Subcutaneous abdominal adipose tissue (tissue), 5 donors: ENCODE data around the gene KIDINS220.

Experiments
- H3K27ac ChIP-seq: one replicate; pipeline ENCODE4 v1.7.0; 2013; ENCODE audit warnings: low read depth, mild to moderate bottlenecking, inconsistent platforms, low read length, moderate library complexity
- H3K27me3 ChIP-seq, 5 donors: one replicate each; pipeline ENCODE4 v1.7.0; 2013; ENCODE audit warnings: low read length in 5 of 5, inconsistent platforms in 1 of 5; ENCODE audit not compliant: control insufficient read depth in 5 of 5, insufficient read depth in 4 of 5
- H3K36me3 ChIP-seq, 5 donors: one replicate each; pipeline ENCODE4 v1.7.0; 2013; ENCODE audit warnings: low read length in 5 of 5; ENCODE audit not compliant: control insufficient read depth in 5 of 5, insufficient read depth in 5 of 5
- H3K4me1 ChIP-seq, 5 donors: one replicate each; pipeline ENCODE4 v1.7.0; 2013; ENCODE audit warnings: low read length in 5 of 5, mild to moderate bottlenecking in 3 of 5, moderate library complexity in 1 of 5; ENCODE audit not compliant: control insufficient read depth in 5 of 5, insufficient read depth in 5 of 5
- H3K4me3 ChIP-seq, 5 donors: one replicate each; pipeline ENCODE4 v1.7.0; 2013; ENCODE audit warnings: low read length in 5 of 5, low read depth in 1 of 5
- H3K9ac ChIP-seq, 5 donors: one replicate each; pipeline ENCODE4 v1.7.0; 2013; ENCODE audit warnings: low read length in 5 of 5, mild to moderate bottlenecking in 4 of 5, moderate library complexity in 3 of 5
- H3K9me3 ChIP-seq, 5 donors: one replicate each; pipeline ENCODE4 v1.7.0; 2013; ENCODE audit warnings: low read length in 5 of 5; ENCODE audit not compliant: control insufficient read depth in 5 of 5
- donor health status: healthy.
- donor health status: healthy.
- donor health status: healthy.
- donor health status: healthy.
- donor health status: healthy.

Gene KIDINS220

GRCh38 chr2:8870441-8870840 lies 33.0 kb upstream of the KIDINS220 start:
- H3K9ac ChIP-seq: no peak overlapping the region
- no peaks in the 10 kb centered on the region for H3K27me3 ChIP-seq
- no peaks in the 10 kb centered on the region for H3K36me3 ChIP-seq
- no peak overlapping the region for H3K4me3 ChIP-seq
- H3K4me1 ChIP-seq: no peaks in the 10 kb centered on the region
- H3K27ac ChIP-seq: no peak overlapping the region
- no peaks in the 10 kb centered on the region for H3K9me3 ChIP-seq

- no peak overlapping the region for H3K9ac ChIP-seq
- H3K4me1 ChIP-seq: no peaks in the 10 kb centered on the region
- H3K27me3 ChIP-seq: no peaks in the 10 kb centered on the region
- no peak overlapping the region for H3K27ac ChIP-seq
- H3K36me3 ChIP-seq: no peaks in the 10 kb centered on the region
- no peaks in the 10 kb centered on the region for H3K9me3 ChIP-seq
- no peak overlapping the region for H3K4me3 ChIP-seq
These were observed 29.9 kb upstream of the KIDINS220 start for GRCh38 chr2:8867363-8867762.

- Histone ChIP-seq H3K27ac (no peak overlapping the region), H3K36me3 (no peaks in the 10 kb centered on the region), H3K4me1 (no peaks in the 10 kb centered on the region), H3K4me3 (no peak overlapping the region), H3K27me3 (no peaks in the 10 kb centered on the region), H3K9me3 (no peaks in the 10 kb centered on the region), H3K9ac (no peak overlapping the region)
These were observed 26.0 kb upstream of the KIDINS220 start for GRCh38 chr2:8863331-8863953.

- Histone ChIP-seq H3K4me3 (no peak overlapping the region), H3K27me3 (no peaks in the 10 kb centered on the region), H3K4me1 (no peaks in the 10 kb centered on the region), H3K9ac (no peak overlapping the region), H3K9me3 (no peaks in the 10 kb centered on the region), H3K36me3 (no peaks in the 10 kb centered on the region), H3K27ac (no peak overlapping the region)
These were observed 24.8 kb upstream of the KIDINS220 start for GRCh38 chr2:8862230-8862629.

GRCh38 chr2:8861797-8862196 lies 24.4 kb upstream of the KIDINS220 start:
- no peaks in the 10 kb centered on the region for H3K4me1 ChIP-seq
- no peaks in the 10 kb centered on the region for H3K36me3 ChIP-seq
- H3K27ac ChIP-seq: no peak overlapping the region
- H3K27me3 ChIP-seq: no peaks in the 10 kb centered on the region
- H3K4me3 ChIP-seq: no peak overlapping the region
- no peaks in the 10 kb centered on the region for H3K9me3 ChIP-seq
- H3K9ac ChIP-seq: no peak overlapping the region

- no peaks in the 10 kb centered on the region for H3K36me3 ChIP-seq
- H3K27ac ChIP-seq: no peak overlapping the region
- no peak overlapping the region for H3K4me3 ChIP-seq
These were observed 22.8 kb upstream of the KIDINS220 start for GRCh38 chr2:8860239-8860638.

GRCh38 chr2:8858910-8859309 lies 21.5 kb upstream of the KIDINS220 start:
- Histone ChIP-seq H3K27me3 (no peaks in the 10 kb centered on the region), H3K4me1 (no peaks in the 10 kb centered on the region), H3K4me3 (no peak overlapping the region), H3K9ac (no peak overlapping the region), H3K27ac (no peak overlapping the region), H3K9me3 (no peaks in the 10 kb centered on the region), H3K36me3 (no peaks in the 10 kb centered on the region)

More at GRCh38 chr2:8860239-8860638, 22.8 kb upstream of the KIDINS220 start:
- Histone ChIP-seq H3K9ac (no peak overlapping the region), H3K9me3 (no peaks in the 10 kb centered on the region), H3K4me1 (no peaks in the 10 kb centered on the region), H3K27me3 (no peaks in the 10 kb centered on the region)

GRCh38 chr2:8858264-8858663 lies 20.9 kb upstream of the KIDINS220 start:
- H3K27ac ChIP-seq: no peak overlapping the region

GRCh38 chr2:8857709-8858108 lies 20.3 kb upstream of the KIDINS220 start:
- H3K9me3 ChIP-seq: no peaks in the 10 kb centered on the region
- H3K9ac ChIP-seq: no peak overlapping the region
- no peaks in the 10 kb centered on the region for H3K36me3 ChIP-seq
- H3K4me3 ChIP-seq: no peak overlapping the region
- no peaks in the 10 kb centered on the region for H3K4me1 ChIP-seq
- H3K27me3 ChIP-seq: no peaks in the 10 kb centered on the region
- no peak overlapping the region for H3K27ac ChIP-seq

More at GRCh38 chr2:8858264-8858663, 20.9 kb upstream of the KIDINS220 start:
- no peaks in the 10 kb centered on the region for H3K27me3 ChIP-seq
- H3K9me3 ChIP-seq: no peaks in the 10 kb centered on the region
- H3K9ac ChIP-seq: no peak overlapping the region
- no peak overlapping the region for H3K4me3 ChIP-seq
- H3K4me1 ChIP-seq: no peaks in the 10 kb centered on the region
- no peaks in the 10 kb centered on the region for H3K36me3 ChIP-seq

GRCh38 chr2:8856176-8856575 lies 18.8 kb upstream of the KIDINS220 start:
- peaks cover 0 to 2% (median 0%) of the 10 kb centered on the region in 5 donors for H3K4me1 ChIP-seq
- H3K9me3 ChIP-seq: no peaks in the 10 kb centered on the region
- H3K27me3 ChIP-seq: no peaks in the 10 kb centered on the region
- H3K9ac ChIP-seq: no peak overlapping the region
- no peak overlapping the region for H3K27ac ChIP-seq
- no peaks in the 10 kb centered on the region for H3K36me3 ChIP-seq
- no peak overlapping the region for H3K4me3 ChIP-seq
